Calu3 (cell line): ENCODE results near the gene VDR. TPM values are rescaled to one million over a fixed set of nuclear protein-coding genes. Genes with fewer than 3 reads are reported as not detected.

ENCODE experiments used
- BruUV-seq: library from RNA; stranded (reverse); fragments of 400-500 nt; replicated peaks from 2 replicates; lab custom pipeline; 2021; lab: Mats Ljungman, UMichigan
- CTCF ChIA-PET: fragments of 300-600 bp; sonication (Branson Sonifier 250); formaldehyde crosslinking; loops from one replicate; lab custom pipeline; 2022; ENCODE audit warnings: antibody characterized with exemption; lab: Charles Lee
- DNase-seq: peaks from one replicate; pipeline ENCODE4 v3.0.0; 2022
- H3K27ac Mint-ChIP-seq: one replicate; pipeline ENCODE4 v1.8.0; 2022; ENCODE audit warnings: mixed read lengths; ENCODE audit not compliant: unreplicated experiment
- H3K27me3 Mint-ChIP-seq: one replicate; pipeline ENCODE4 v1.8.0; 2022; ENCODE audit warnings: mixed read lengths; ENCODE audit not compliant: unreplicated experiment
- H3K36me3 Mint-ChIP-seq: one replicate; pipeline ENCODE4 v1.8.0; 2022; ENCODE audit warnings: mild to moderate bottlenecking, moderate library complexity, mixed read lengths; ENCODE audit not compliant: insufficient read depth, unreplicated experiment
- H3K4me1 Mint-ChIP-seq: one replicate; pipeline ENCODE4 v1.8.0; 2022; ENCODE audit warnings: mild to moderate bottlenecking, low read depth, mixed read lengths; ENCODE audit not compliant: unreplicated experiment
- H3K4me3 Mint-ChIP-seq: one replicate; pipeline ENCODE4 v1.8.0; 2022; ENCODE audit warnings: mild to moderate bottlenecking, low read depth, moderate library complexity, mixed read lengths; ENCODE audit not compliant: unreplicated experiment
- H3K9me3 Mint-ChIP-seq: one replicate; pipeline ENCODE4 v1.8.0; 2022; ENCODE audit warnings: low read depth, mixed read lengths; ENCODE audit not compliant: unreplicated experiment
- intact Hi-C: fragments of 100-400 bp; cut with micrococcal nuclease; formaldehyde crosslinking; loops from one replicate; pipeline ENCODE4 v1.10.0; 2022; ENCODE audit not compliant: unreplicated experiment
- total RNA-seq: library from RNA; stranded (reverse); gene quantifications from 2 replicates; pipeline ENCODE4 v1.2.3, GENCODE V29; 2022
- TF ChIP-seq, protein P1 (sequence below): fragments of 200-600 bp; IDR thresholded peaks from one replicate; pipeline ENCODE4 v1.8.0; 2022; ENCODE audit warnings: antibody characterized with exemption; ENCODE audit not compliant: unreplicated experiment

The VDR gene
- total RNA-seq, 1 experiment from 2014 or later = 10.1 TPM

DNA sequence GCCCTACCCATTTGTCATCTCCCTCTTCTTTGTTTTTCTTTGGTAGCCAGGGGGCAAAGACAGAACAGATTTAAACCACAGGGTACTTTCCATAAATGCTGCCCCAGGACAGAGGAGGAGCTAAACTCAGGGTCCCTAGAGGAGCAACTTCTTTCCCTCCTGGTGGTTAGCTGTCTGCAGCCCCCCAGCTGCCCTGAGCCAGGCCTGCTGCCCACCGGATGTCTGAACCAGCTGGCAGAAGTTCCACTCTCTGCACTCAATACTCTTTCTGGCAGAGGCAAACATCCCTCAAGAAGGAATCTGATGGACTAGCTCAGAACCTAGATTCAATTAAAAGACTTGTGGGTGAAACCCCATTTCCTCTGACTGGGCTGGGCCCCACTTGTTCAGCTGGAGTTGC lies 10.7 kb downstream of the VDR start:
- TF ChIP-seq, protein P1, sequence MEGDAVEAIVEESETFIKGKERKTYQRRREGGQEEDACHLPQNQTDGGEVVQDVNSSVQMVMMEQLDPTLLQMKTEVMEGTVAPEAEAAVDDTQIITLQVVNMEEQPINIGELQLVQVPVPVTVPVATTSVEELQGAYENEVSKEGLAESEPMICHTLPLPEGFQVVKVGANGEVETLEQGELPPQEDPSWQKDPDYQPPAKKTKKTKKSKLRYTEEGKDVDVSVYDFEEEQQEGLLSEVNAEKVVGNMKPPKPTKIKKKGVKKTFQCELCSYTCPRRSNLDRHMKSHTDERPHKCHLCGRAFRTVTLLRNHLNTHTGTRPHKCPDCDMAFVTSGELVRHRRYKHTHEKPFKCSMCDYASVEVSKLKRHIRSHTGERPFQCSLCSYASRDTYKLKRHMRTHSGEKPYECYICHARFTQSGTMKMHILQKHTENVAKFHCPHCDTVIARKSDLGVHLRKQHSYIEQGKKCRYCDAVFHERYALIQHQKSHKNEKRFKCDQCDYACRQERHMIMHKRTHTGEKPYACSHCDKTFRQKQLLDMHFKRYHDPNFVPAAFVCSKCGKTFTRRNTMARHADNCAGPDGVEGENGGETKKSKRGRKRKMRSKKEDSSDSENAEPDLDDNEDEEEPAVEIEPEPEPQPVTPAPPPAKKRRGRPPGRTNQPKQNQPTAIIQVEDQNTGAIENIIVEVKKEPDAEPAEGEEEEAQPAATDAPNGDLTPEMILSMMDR = no peak
- H3K9me3 Mint-ChIP-seq = no peaks in the 10 kb centered on the region
- BruUV-seq = no TSS peak
- CTCF ChIA-PET = no interaction called here
- H3K4me3 Mint-ChIP-seq = no peak overlapping the region
- DNase-seq = no peak
- intact Hi-C loops = no loop called here
- no peaks in the 10 kb centered on the region for H3K27me3 Mint-ChIP-seq
- H3K27ac Mint-ChIP-seq = no peak overlapping the region
- H3K4me1 Mint-ChIP-seq = peaks cover 9% of the 10 kb centered on the region
- no peaks in the 10 kb centered on the region for H3K36me3 Mint-ChIP-seq

DNA sequence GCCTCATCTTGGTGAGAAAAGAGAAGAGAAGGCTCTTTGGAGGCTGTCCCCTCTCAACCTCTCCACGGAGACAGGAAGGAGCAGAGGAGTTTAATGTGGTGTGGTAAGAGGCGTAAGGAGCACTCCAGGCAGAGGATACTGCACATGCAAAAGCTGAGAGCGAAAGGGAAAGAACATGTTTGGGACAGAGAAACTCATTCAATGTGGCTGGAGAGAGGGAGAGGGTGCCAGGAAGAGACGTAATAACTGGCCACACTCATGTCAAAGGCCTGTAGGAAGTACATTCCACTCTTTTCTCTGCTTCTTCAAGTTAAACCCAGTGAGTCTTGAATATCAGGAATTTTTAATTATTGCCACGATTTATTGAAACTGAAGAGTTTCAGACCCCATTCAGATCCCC lies 12.0 kb downstream of the VDR start:
- Mint-ChIP-seq H3K36me3 (no peaks in the 10 kb centered on the region), H3K27me3 (no peaks in the 10 kb centered on the region)

DNA sequence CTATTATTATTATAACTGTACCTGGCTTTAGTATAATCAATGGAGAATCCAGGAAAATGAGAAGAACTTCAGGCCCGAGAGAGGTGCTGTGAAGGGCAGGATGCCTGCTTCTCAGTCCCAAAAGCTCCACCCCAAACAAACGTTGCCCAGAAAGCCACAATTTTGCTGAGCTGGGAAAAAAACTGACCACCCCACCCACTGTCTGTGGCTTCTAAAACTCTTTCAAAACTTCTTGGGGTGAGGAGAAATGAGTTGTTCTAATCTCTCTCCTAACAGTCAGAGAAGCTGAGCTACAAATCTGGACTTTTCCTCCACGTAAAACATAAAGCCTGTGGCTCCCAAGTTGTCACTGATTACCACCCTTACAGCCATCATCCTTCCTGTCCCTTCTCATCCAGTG lies 13.4 kb downstream of the VDR start:
- H3K9me3 Mint-ChIP-seq = no peaks in the 10 kb centered on the region

More for the DNA sequence above, 12.0 kb downstream of the VDR start:
- intact Hi-C loops = no loop called here
- CTCF ChIA-PET = interaction anchor here (0.7 kb wide), 1 partner anchor 8 kb away, joined by 3 read pairs; no protein-coding TSS in a partner anchor
- Mint-ChIP-seq H3K4me3 (no peak overlapping the region), H3K4me1 (peaks cover 9% of the 10 kb centered on the region), H3K27ac (no peak overlapping the region), H3K9me3 (no peaks in the 10 kb centered on the region)
- TF ChIP-seq, protein P1 = no peak
- no TSS peak for BruUV-seq
- no peak for DNase-seq

DNA sequence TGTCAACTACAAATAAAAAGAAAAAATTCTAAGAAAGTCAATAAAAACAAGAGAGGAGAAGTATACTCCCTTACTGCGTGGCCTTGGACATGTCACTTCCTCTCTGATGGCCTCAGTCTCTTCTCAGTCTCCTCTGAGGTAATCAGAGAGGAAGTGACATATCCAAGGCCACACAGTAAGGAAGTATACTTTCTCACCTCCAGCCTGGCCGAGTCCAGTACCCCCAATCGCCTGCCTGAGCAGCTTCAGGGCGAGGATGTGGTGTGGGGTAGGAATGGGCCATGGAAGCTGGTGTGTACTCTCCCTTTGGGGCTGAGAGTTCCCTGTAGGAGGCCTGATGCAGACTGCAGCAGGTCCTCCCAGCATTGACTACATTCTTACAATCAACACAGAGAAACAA lies 15.8 kb downstream of the VDR start:
- Mint-ChIP-seq H3K9me3 (no peaks in the 10 kb centered on the region), H3K4me1 (no peaks in the 10 kb centered on the region), H3K27me3 (no peaks in the 10 kb centered on the region), H3K27ac (no peak overlapping the region), H3K36me3 (no peaks in the 10 kb centered on the region), H3K4me3 (no peak overlapping the region)
- no TSS peak for BruUV-seq
- intact Hi-C loops = no loop called here
- TF ChIP-seq, protein P1 = no peak
- no peak for DNase-seq
- CTCF ChIA-PET = no interaction called here

More for the DNA sequence above, 13.4 kb downstream of the VDR start:
- no peak overlapping the region for H3K4me3 Mint-ChIP-seq
- TF ChIP-seq, protein P1 = no peak
- DNase-seq = no peak
- CTCF ChIA-PET = no interaction called here
- H3K4me1 Mint-ChIP-seq = peaks cover under 1% of the 10 kb centered on the region
- no TSS peak for BruUV-seq
- intact Hi-C loops = no loop called here
- H3K27ac Mint-ChIP-seq = no peak overlapping the region
- H3K27me3 Mint-ChIP-seq = no peaks in the 10 kb centered on the region
- H3K36me3 Mint-ChIP-seq = no peaks in the 10 kb centered on the region
